ENCODE measurements around the gene ZDHHC14.

ZDHHC14 gene

GRCh38 chr6:157603971-157604370, 223.0 kb downstream of the ZDHHC14 start:
- no peak overlapping the region for H2BK5ac ChIP-seq (ENCODE audit: low read length)
- no peaks in the 10 kb centered on the region for H3K36me3 ChIP-seq (replicated peaks in 1 of 2; ENCODE audit: control insufficient read depth in 2 of 2, insufficient read depth in 2 of 2, low read length in 2 of 2)
- no peak overlapping the region for H3K14ac ChIP-seq (ENCODE audit: low read length)
- H4K91ac ChIP-seq (ENCODE audit: low read depth, low read length, poor library complexity), result no peak overlapping the region
- no peak overlapping the region for H2BK15ac ChIP-seq (ENCODE audit: low read length)
- no peak overlapping the region for H2AK5ac ChIP-seq (ENCODE audit: low read depth, low read length)
- H3K9me3 ChIP-seq (replicated peaks in 1 of 2; ENCODE audit: control insufficient read depth in 2 of 2, insufficient read depth in 1 of 2, low read depth in 1 of 2, low read length in 2 of 2), result no peaks in the 10 kb centered on the region
- H3K79me1 ChIP-seq (ENCODE audit: low read depth, low read length), result no peaks in the 10 kb centered on the region
- H3K4me2 ChIP-seq (ENCODE audit: insufficient read depth, low read length, poor library complexity, severe bottlenecking), result no peak overlapping the region
- H3K4me3 ChIP-seq (ENCODE audit: low read length in 2 of 2), result no peak overlapping the region
- no peaks in the 10 kb centered on the region for H3K27me3 ChIP-seq (ENCODE audit: control insufficient read depth in 3 of 3, insufficient read depth in 3 of 3, low read depth in 1 of 3, low read length in 3 of 3)
- H2AFZ ChIP-seq (ENCODE audit: low read length), result no peak overlapping the region
- no peak overlapping the region for H3K18ac ChIP-seq (ENCODE audit: low read length)
- peaks cover 7 to 15% of the 10 kb centered on the region in 2 donors for H3K4me1 ChIP-seq (ENCODE audit: control insufficient read depth in 2 of 2, insufficient read depth in 1 of 2, low read depth in 1 of 2, low read length in 2 of 2)
- H2BK12ac ChIP-seq (ENCODE audit: low read length), result no peak overlapping the region
- WGBS, 2 donors (ENCODE audit: extremely low coverage in 2 of 2, insufficient read length in 2 of 2, insufficient replicate concordance in 1 of 2), result no CpG with 5 or more reads among the region's 5 CpGs
- H2BK120ac ChIP-seq (ENCODE audit: low read depth, low read length), result no peak overlapping the region
- H4K8ac ChIP-seq (ENCODE audit: low read depth, low read length), result no peak overlapping the region
- DNase-seq (ENCODE audit: low spot score), result no peak
- no peak overlapping the region for H3K9ac ChIP-seq (ENCODE audit: low read depth, low read length, poor library complexity)
- H3K23ac ChIP-seq (ENCODE audit: low read depth, low read length, poor library complexity), result no peak overlapping the region
- H3K27ac ChIP-seq (replicated peaks; ENCODE audit: low read length), result no peak overlapping the region
- H3K4ac ChIP-seq (ENCODE audit: low read length), result no peak overlapping the region

- H2BK120ac ChIP-seq (ENCODE audit: low read depth, low read length), result no peak overlapping the region
- no peak overlapping the region for H2BK5ac ChIP-seq (ENCODE audit: low read length)
- H3K27me3 ChIP-seq (ENCODE audit: control insufficient read depth in 3 of 3, insufficient read depth in 3 of 3, low read depth in 1 of 3, low read length in 3 of 3), result no peaks in the 10 kb centered on the region
- H4K91ac ChIP-seq (ENCODE audit: low read depth, low read length, poor library complexity), result no peak overlapping the region
- H3K36me3 ChIP-seq (replicated peaks in 1 of 2; ENCODE audit: control insufficient read depth in 2 of 2, insufficient read depth in 2 of 2, low read length in 2 of 2), result no peaks in the 10 kb centered on the region
- no CpG with 5 or more reads among the region's 2 CpGs for WGBS, 2 donors (ENCODE audit: extremely low coverage in 2 of 2, insufficient read length in 2 of 2, insufficient replicate concordance in 1 of 2)
- no peak overlapping the region for H3K4me3 ChIP-seq (ENCODE audit: low read length in 2 of 2)
- DNase-seq (ENCODE audit: low spot score), result no peak
- H3K4me1 ChIP-seq (ENCODE audit: control insufficient read depth in 2 of 2, insufficient read depth in 1 of 2, low read depth in 1 of 2, low read length in 2 of 2), result peaks cover 7 to 15% of the 10 kb centered on the region in 2 donors
- H3K27ac ChIP-seq (replicated peaks; ENCODE audit: low read length), result no peak overlapping the region
- no peak overlapping the region for H2BK15ac ChIP-seq (ENCODE audit: low read length)
- H4K8ac ChIP-seq (ENCODE audit: low read depth, low read length), result no peak overlapping the region
- no peak overlapping the region for H3K9ac ChIP-seq (ENCODE audit: low read depth, low read length, poor library complexity)
- H2AK5ac ChIP-seq (ENCODE audit: low read depth, low read length), result no peak overlapping the region
- no peak overlapping the region for H3K4me2 ChIP-seq (ENCODE audit: insufficient read depth, low read length, poor library complexity, severe bottlenecking)
- H3K23ac ChIP-seq (ENCODE audit: low read depth, low read length, poor library complexity), result no peak overlapping the region
- no peak overlapping the region for H2BK12ac ChIP-seq (ENCODE audit: low read length)
- H3K4ac ChIP-seq (ENCODE audit: low read length), result no peak overlapping the region
- peaks cover 3% of the 10 kb centered on the region for H3K79me1 ChIP-seq (ENCODE audit: low read depth, low read length)
- no peak overlapping the region for H2AFZ ChIP-seq (ENCODE audit: low read length)
- H3K14ac ChIP-seq (ENCODE audit: low read length), result no peak overlapping the region
- H3K9me3 ChIP-seq (replicated peaks in 1 of 2; ENCODE audit: control insufficient read depth in 2 of 2, insufficient read depth in 1 of 2, low read depth in 1 of 2, low read length in 2 of 2), result no peaks in the 10 kb centered on the region
- no peak overlapping the region for H3K18ac ChIP-seq (ENCODE audit: low read length)
Observed at GRCh38 chr6:157604816-157605215, 223.8 kb downstream of the ZDHHC14 start.

- Histone ChIP-seq H4K8ac (ENCODE audit: low read depth, low read length) (no peak overlapping the region), H3K4me3 (ENCODE audit: low read length in 2 of 2) (no peak overlapping the region), H3K4me2 (ENCODE audit: insufficient read depth, low read length, poor library complexity, severe bottlenecking) (no peak overlapping the region), H3K23ac (ENCODE audit: low read depth, low read length, poor library complexity) (no peak overlapping the region), H3K4ac (ENCODE audit: low read length) (no peak overlapping the region), H2BK15ac (ENCODE audit: low read length) (no peak overlapping the region), H2BK5ac (ENCODE audit: low read length) (no peak overlapping the region), H3K9ac (ENCODE audit: low read depth, low read length, poor library complexity) (no peak overlapping the region), H2AFZ (ENCODE audit: low read length) (no peak overlapping the region), H3K4me1 (ENCODE audit: control insufficient read depth in 2 of 2, insufficient read depth in 1 of 2, low read depth in 1 of 2, low read length in 2 of 2) (peaks cover 7 to 15% of the 10 kb centered on the region in 2 donors), H3K14ac (ENCODE audit: low read length) (no peak overlapping the region), H2BK120ac (ENCODE audit: low read depth, low read length) (no peak overlapping the region), H2BK12ac (ENCODE audit: low read length) (no peak overlapping the region), H2AK5ac (ENCODE audit: low read depth, low read length) (no peak overlapping the region), H3K36me3 (replicated peaks in 1 of 2; ENCODE audit: control insufficient read depth in 2 of 2, insufficient read depth in 2 of 2, low read length in 2 of 2) (no peaks in the 10 kb centered on the region), H3K27me3 (ENCODE audit: control insufficient read depth in 3 of 3, insufficient read depth in 3 of 3, low read depth in 1 of 3, low read length in 3 of 3) (no peaks in the 10 kb centered on the region), H3K9me3 (replicated peaks in 1 of 2; ENCODE audit: control insufficient read depth in 2 of 2, insufficient read depth in 1 of 2, low read depth in 1 of 2, low read length in 2 of 2) (no peaks in the 10 kb centered on the region), H4K91ac (ENCODE audit: low read depth, low read length, poor library complexity) (no peak overlapping the region), H3K79me1 (ENCODE audit: low read depth, low read length) (peaks cover 3% of the 10 kb centered on the region), H3K18ac (ENCODE audit: low read length) (no peak overlapping the region), H3K27ac (replicated peaks; ENCODE audit: low read length) (no peak overlapping the region)
- WGBS, 2 donors (ENCODE audit: extremely low coverage in 2 of 2, insufficient read length in 2 of 2, insufficient replicate concordance in 1 of 2), result no CpG with 5 or more reads among the region's 8 CpGs
- DNase-seq (ENCODE audit: low spot score), result no peak
Observed at GRCh38 chr6:157605484-157605883, 224.5 kb downstream of the ZDHHC14 start.

GRCh38 chr6:157606516-157606915, 225.5 kb downstream of the ZDHHC14 start:
- no peak overlapping the region for H2BK12ac ChIP-seq (ENCODE audit: low read length)
- no peaks in the 10 kb centered on the region for H3K9me3 ChIP-seq (replicated peaks in 1 of 2; ENCODE audit: control insufficient read depth in 2 of 2, insufficient read depth in 1 of 2, low read depth in 1 of 2, low read length in 2 of 2)
- no peaks in the 10 kb centered on the region for H3K27me3 ChIP-seq (ENCODE audit: control insufficient read depth in 3 of 3, insufficient read depth in 3 of 3, low read depth in 1 of 3, low read length in 3 of 3)
- no peak overlapping the region for H3K18ac ChIP-seq (ENCODE audit: low read length)
- no peak overlapping the region for H2BK5ac ChIP-seq (ENCODE audit: low read length)
- no peak overlapping the region for H2BK15ac ChIP-seq (ENCODE audit: low read length)
- peaks cover 7 to 15% of the 10 kb centered on the region in 2 donors for H3K4me1 ChIP-seq (ENCODE audit: control insufficient read depth in 2 of 2, insufficient read depth in 1 of 2, low read depth in 1 of 2, low read length in 2 of 2)
- no peak overlapping the region for H3K4ac ChIP-seq (ENCODE audit: low read length)
- H3K4me2 ChIP-seq (ENCODE audit: insufficient read depth, low read length, poor library complexity, severe bottlenecking), result no peak overlapping the region
- H3K14ac ChIP-seq (ENCODE audit: low read length), result no peak overlapping the region
- no CpG with 5 or more reads among the region's 9 CpGs for WGBS, 2 donors (ENCODE audit: extremely low coverage in 2 of 2, insufficient read length in 2 of 2, insufficient replicate concordance in 1 of 2)
- H4K91ac ChIP-seq (ENCODE audit: low read depth, low read length, poor library complexity), result no peak overlapping the region
- no peak overlapping the region for H3K23ac ChIP-seq (ENCODE audit: low read depth, low read length, poor library complexity)
- no peak overlapping the region for H3K27ac ChIP-seq (replicated peaks; ENCODE audit: low read length)
- peaks cover 3% of the 10 kb centered on the region for H3K79me1 ChIP-seq (ENCODE audit: low read depth, low read length)
- H3K4me3 ChIP-seq (ENCODE audit: low read length in 2 of 2), result no peak overlapping the region
- H2BK120ac ChIP-seq (ENCODE audit: low read depth, low read length), result no peak overlapping the region
- H2AK5ac ChIP-seq (ENCODE audit: low read depth, low read length), result no peak overlapping the region
- H4K8ac ChIP-seq (ENCODE audit: low read depth, low read length), result no peak overlapping the region
- no peak overlapping the region for H2AFZ ChIP-seq (ENCODE audit: low read length)
- H3K9ac ChIP-seq (ENCODE audit: low read depth, low read length, poor library complexity), result no peak overlapping the region
- no peaks in the 10 kb centered on the region for H3K36me3 ChIP-seq (replicated peaks in 1 of 2; ENCODE audit: control insufficient read depth in 2 of 2, insufficient read depth in 2 of 2, low read length in 2 of 2)
- DNase-seq (ENCODE audit: low spot score), result no peak
